ENCODE measurements around the gene CREB5. TPM values are rescaled to one million over a fixed set of nuclear protein-coding genes. Genes with fewer than 3 reads are reported as not detected.

CREB5 gene
- total and polyA plus RNA-seq, 10 donors = 0.88 to 56.8 (median 23.5) TPM

DNA sequence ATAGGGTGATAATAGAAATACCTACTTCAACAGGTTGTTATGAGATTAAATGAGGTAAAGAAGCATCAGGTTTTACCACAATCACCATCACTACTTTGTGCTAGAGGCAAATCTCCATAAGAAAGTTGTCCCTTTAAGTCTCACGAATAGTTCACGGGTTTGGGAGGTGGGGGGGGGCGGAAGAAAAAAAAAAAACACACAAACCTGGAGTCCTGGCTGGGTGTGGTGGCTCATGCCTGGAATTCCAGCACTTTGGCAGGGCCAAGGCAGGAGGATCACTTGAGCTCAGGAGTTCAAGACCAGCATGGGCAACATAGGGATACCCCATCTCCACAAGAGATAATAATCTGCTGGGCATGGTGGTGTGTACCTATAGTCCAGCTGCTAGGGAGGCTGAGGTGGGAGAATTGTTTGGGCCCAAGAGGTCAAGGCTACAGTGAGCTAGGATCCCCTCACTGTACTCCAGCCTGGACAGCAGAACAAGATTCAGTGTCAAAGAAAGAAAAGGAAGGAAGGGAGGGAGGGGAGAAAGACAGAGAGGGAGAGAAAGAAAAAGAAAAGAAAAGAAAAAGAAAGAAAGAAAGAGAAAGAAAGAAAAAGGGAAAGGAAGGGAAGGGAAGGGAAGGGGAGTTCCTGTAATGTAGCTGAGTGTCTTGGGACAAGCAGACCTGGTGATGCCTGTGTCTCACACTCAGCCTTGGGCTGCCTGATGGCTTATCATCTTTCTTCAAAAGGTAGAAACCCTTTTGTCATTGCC lies 231.4 kb downstream of the CREB5 start:
- Histone ChIP-seq H3K4me3 (no peak overlapping the region), H3K36me3 (no peaks in the 10 kb centered on the region), H3K27ac (no peak overlapping the region), H3K9me3 (no peaks in the 10 kb centered on the region), H3K27me3 (replicated peaks in 1 of 7) (no peaks in the 10 kb centered on the region), H3K4me1 (no peaks in the 10 kb centered on the region)
- no peak for DNase-seq
- 74 to 87% (median 78%) methylated on average over 3 of the region's 3 CpGs for WGBS, 5 donors
- intact Hi-C loops (cut with DNase I; ENCODE audit: low total_unique reads) = no loop called here
- no peak for TF ChIP-seq POLR2A (IDR thresholded peaks at IDR 0.05)
- no peak for TF ChIP-seq POLR2AphosphoS5 (IDR thresholded peaks at IDR 0.05)
- TF ChIP-seq CTCF (IDR thresholded peaks at IDR 0.05 in 8 of 11, conservative IDR thresholded peaks at IDR 0.05 in 3 of 11) = no peak

GRCh38 chr7:28645866-28646265 lies 233.5 kb downstream of the CREB5 start:
- H3K27ac ChIP-seq = no peak overlapping the region
- TF ChIP-seq CTCF (IDR thresholded peaks at IDR 0.05 in 8 of 11, conservative IDR thresholded peaks at IDR 0.05 in 3 of 11) (no peak), POLR2A (IDR thresholded peaks at IDR 0.05) (no peak), POLR2AphosphoS5 (IDR thresholded peaks at IDR 0.05) (no peak)

DNA sequence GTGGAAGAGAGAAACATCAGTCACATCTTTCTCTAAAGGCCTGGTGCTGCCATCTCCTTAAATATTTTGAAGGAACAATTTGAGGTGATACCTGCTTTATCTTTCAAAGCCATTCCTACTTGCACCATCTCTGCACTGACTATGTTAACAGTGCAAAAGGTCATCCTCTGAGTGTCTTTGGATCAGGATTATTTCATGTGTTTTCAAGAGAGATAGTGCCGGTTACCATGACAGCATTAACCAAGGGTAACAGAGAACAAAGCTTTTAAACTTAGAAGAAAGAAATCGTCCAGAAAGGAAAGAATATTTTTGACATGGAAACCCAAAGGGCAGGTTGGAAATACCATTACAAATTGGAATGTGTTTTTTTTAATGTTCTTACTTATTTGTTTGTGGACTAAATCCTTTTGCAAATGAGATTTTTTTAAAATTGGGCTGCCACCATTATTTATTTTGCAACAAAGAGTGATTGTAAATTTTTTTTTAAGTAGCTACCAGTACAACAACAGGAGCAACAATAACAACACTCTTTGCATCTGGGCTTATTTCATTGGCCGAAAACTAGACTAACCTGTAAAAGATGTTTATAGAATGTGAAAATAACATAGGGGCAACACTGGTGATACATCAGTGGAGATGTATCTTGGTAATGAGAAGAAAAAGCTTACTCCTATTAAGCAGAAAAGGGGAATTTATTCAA lies 234.2 kb downstream of the CREB5 start:
- no peak overlapping the region for H3K4me3 ChIP-seq
- TF ChIP-seq CTCF (IDR thresholded peaks at IDR 0.05 in 8 of 11, conservative IDR thresholded peaks at IDR 0.05 in 3 of 11) (no peak), POLR2A (IDR thresholded peaks at IDR 0.05) (no peak), POLR2AphosphoS5 (IDR thresholded peaks at IDR 0.05) (no peak)
- no peaks in the 10 kb centered on the region for H3K4me1 ChIP-seq
- H3K27ac ChIP-seq = no peak overlapping the region
- H3K27me3 ChIP-seq (replicated peaks in 1 of 7) = no peaks in the 10 kb centered on the region
- WGBS, 5 donors = 85 to 92% (median 89%) methylated on average over 3 of the region's 3 CpGs
- no peaks in the 10 kb centered on the region for H3K36me3 ChIP-seq
- H3K9me3 ChIP-seq = no peaks in the 10 kb centered on the region
- no peak for DNase-seq
- intact Hi-C loops (cut with DNase I; ENCODE audit: low total_unique reads) = no loop called here

More at GRCh38 chr7:28645866-28646265, 233.5 kb downstream of the CREB5 start:
- no peaks in the 10 kb centered on the region for H3K4me1 ChIP-seq
- intact Hi-C loops (cut with DNase I; ENCODE audit: low total_unique reads) = no loop called here
- no peak overlapping the region for H3K4me3 ChIP-seq
- no peaks in the 10 kb centered on the region for H3K9me3 ChIP-seq
- no peaks in the 10 kb centered on the region for H3K27me3 ChIP-seq (replicated peaks in 1 of 7)
- WGBS, 5 donors = 85 to 100% (median 90%) methylated on average over 1 of the region's 1 CpG
- DNase-seq = no peak
- no peaks in the 10 kb centered on the region for H3K36me3 ChIP-seq

- 90 to 93% (median 91%) methylated on average over 4 of the region's 4 CpGs for WGBS, 5 donors
- Histone ChIP-seq H3K27me3 (replicated peaks in 1 of 7) (no peaks in the 10 kb centered on the region), H3K9me3 (no peaks in the 10 kb centered on the region), H3K4me1 (no peaks in the 10 kb centered on the region), H3K27ac (no peak overlapping the region), H3K4me3 (no peak overlapping the region), H3K36me3 (no peaks in the 10 kb centered on the region)
- intact Hi-C loops (cut with DNase I; ENCODE audit: low total_unique reads) = no loop called here
- no peak for TF ChIP-seq CTCF (IDR thresholded peaks at IDR 0.05 in 8 of 11, conservative IDR thresholded peaks at IDR 0.05 in 3 of 11)
- no peak for TF ChIP-seq POLR2A (IDR thresholded peaks at IDR 0.05)
- no peak for TF ChIP-seq POLR2AphosphoS5 (IDR thresholded peaks at IDR 0.05)
- DNase-seq = no peak
Observed at GRCh38 chr7:28647076-28647421, 234.7 kb downstream of the CREB5 start.

Measured in spleen (tissue), 11 donors.